Measurements from ENCODE around the gene UXS1.

UXS1 gene

GRCh38 chr2:106107509-106108131 lies 86.5 kb downstream of the UXS1 start:
- DNase-seq = no peak

- DNase-seq = no peak
Measured at GRCh38 chr2:106106622-106107508, 87.2 kb downstream of the UXS1 start.

- no peak for DNase-seq
Measured at GRCh38 chr2:106105151-106105922, 88.8 kb downstream of the UXS1 start.

- peak in 1 of 2 experiments; percentile 21 for DNase-seq
Measured at GRCh38 chr2:106104332-106105062, 89.6 kb downstream of the UXS1 start.

- DNase-seq = no peak
Measured at GRCh38 chr2:106099691-106100090, 94.4 kb downstream of the UXS1 start.

- no peak for DNase-seq
Measured at GRCh38 chr2:106098664-106099063, 95.4 kb downstream of the UXS1 start.

- no peak for DNase-seq
Measured at GRCh38 chr2:106098081-106098480, 96.0 kb downstream of the UXS1 start.

GRCh38 chr2:106097038-106098000 lies 96.8 kb downstream of the UXS1 start:
- no peak for DNase-seq

- DNase-seq = no peak
Measured at GRCh38 chr2:106096299-106097037, 97.6 kb downstream of the UXS1 start.

GRCh38 chr2:106095478-106096298 lies 98.4 kb downstream of the UXS1 start:
- DNase-seq = no peak

GRCh38 chr2:106094131-106094841 lies 99.8 kb downstream of the UXS1 start:
- DNase-seq = no peak

GRCh38 chr2:106090916-106091618 lies 103.0 kb downstream of the UXS1 start:
- no peak for DNase-seq

GRCh38 chr2:106089611-106090010 lies 104.5 kb downstream of the UXS1 start:
- no peak for DNase-seq

- no peak for DNase-seq
Measured at GRCh38 chr2:106085181-106085940, 108.7 kb downstream of the UXS1 start.

- no peak for DNase-seq
Measured at GRCh38 chr2:106080959-106081358, 113.1 kb downstream of the UXS1 start.

- DNase-seq = no peak
Measured at GRCh38 chr2:106078096-106078495, 116.0 kb downstream of the UXS1 start.

GRCh38 chr2:106076941-106077340 lies 117.2 kb downstream of the UXS1 start:
- no peak for DNase-seq

GRCh38 chr2:106075048-106075447 lies 119.1 kb downstream of the UXS1 start:
- no peak for DNase-seq

Measured in NCI-H1930 (cell line).